Tibial nerve (tissue), 4 donors: ENCODE measurements around the gene SIRT3. TPM values are rescaled to one million over a fixed set of nuclear protein-coding genes. Genes with fewer than 3 reads are reported as not detected.
"Not testable (repeated sequence)": the region's sequence is repeated elsewhere in the genome, so short reads cannot be mapped to it uniquely, and the experiment has no call there.

Experiments
- DNase-seq, 2 donors: peaks; one replicate each; pipeline ENCODE4 v3.0.0-alpha.2; 2019; ENCODE audit warnings: low spot score in 2 of 2
- H3K27ac ChIP-seq, 4 donors: fragments of 200-600 bp; sonication (generic) in 3 of 4; one replicate each; pipeline ENCODE4 v1.5.1; 2017 to 2019; ENCODE audit warnings: mild to moderate bottlenecking in 1 of 4
- H3K27me3 ChIP-seq, 2 donors: fragments of 200-600 bp; sonication (generic) in 1 of 2; one replicate each; pipeline versions ENCODE4 v1.5.1 to v1.6.0; 2017 to 2019
- H3K36me3 ChIP-seq, 3 donors: fragments of 200-600 bp; sonication (generic); one replicate each; pipeline ENCODE4 v1.5.1; 2018 to 2019
- H3K4me1 ChIP-seq, 4 donors: fragments of 200-600 bp; sonication (generic) in 3 of 4; one replicate each; pipeline ENCODE4 v1.5.1; 2017 to 2019
- H3K4me3 ChIP-seq, 4 donors: fragments of 200-600 bp; sonication (generic) in 3 of 4; one replicate each; pipeline ENCODE4 v1.5.1; 2017 to 2019; ENCODE audit warnings: mild to moderate bottlenecking in 1 of 4, moderate library complexity in 1 of 4
- H3K9me3 ChIP-seq, 4 donors: fragments of 200-600 bp; sonication (generic) in 3 of 4; one replicate each; pipeline ENCODE4 v1.5.1; 2017 to 2019
- EP300 ChIP-seq, 2 donors: sonication (generic); formaldehyde crosslinking; IDR thresholded peaks; one replicate each; pipeline ENCODE4 v1.6.1; 2017; ENCODE audit warnings: antibody characterized with exemption in 2 of 2, mild to moderate bottlenecking in 1 of 2
- POLR2A ChIP-seq, 2 donors: fragments of 450-650 bp; IDR thresholded peaks; one replicate each; pipeline ENCODE4 v1.6.1; 2017; ENCODE audit warnings: antibody characterized with exemption in 2 of 2, mild to moderate bottlenecking in 2 of 2, moderate library complexity in 2 of 2
- WGBS, 2 donors: methylation state at CpG; one replicate each; pipeline ENCODE4 v1.1.5; 2018; 5-methylcytosine and 5-hydroxymethylcytosine counted together
- total RNA-seq, 4 donors: library from RNA; depleted of rRNA; stranded (reverse); fragments of >200 nt; gene quantifications; one replicate each; pipeline ENCODE4 v1.1.0, GENCODE V29; 2016
- TF ChIP-seq, protein P1 (sequence below), 5 experiments: fragments of 200-600 bp in 3 of 5; fragments of 450-650 bp in 2 of 5; sonication (generic) in 3 of 5; IDR thresholded peaks; one replicate each; pipeline ENCODE4 v1.5.1; 2016 to 2019; ENCODE audit warnings: antibody characterized with exemption in 5 of 5, mild to moderate bottlenecking in 3 of 5, moderate library complexity in 2 of 5

The SIRT3 gene
- total RNA-seq, 4 donors from 2014 or later, result 14.9 to 23.4 (median 17.5) TPM

DNA sequence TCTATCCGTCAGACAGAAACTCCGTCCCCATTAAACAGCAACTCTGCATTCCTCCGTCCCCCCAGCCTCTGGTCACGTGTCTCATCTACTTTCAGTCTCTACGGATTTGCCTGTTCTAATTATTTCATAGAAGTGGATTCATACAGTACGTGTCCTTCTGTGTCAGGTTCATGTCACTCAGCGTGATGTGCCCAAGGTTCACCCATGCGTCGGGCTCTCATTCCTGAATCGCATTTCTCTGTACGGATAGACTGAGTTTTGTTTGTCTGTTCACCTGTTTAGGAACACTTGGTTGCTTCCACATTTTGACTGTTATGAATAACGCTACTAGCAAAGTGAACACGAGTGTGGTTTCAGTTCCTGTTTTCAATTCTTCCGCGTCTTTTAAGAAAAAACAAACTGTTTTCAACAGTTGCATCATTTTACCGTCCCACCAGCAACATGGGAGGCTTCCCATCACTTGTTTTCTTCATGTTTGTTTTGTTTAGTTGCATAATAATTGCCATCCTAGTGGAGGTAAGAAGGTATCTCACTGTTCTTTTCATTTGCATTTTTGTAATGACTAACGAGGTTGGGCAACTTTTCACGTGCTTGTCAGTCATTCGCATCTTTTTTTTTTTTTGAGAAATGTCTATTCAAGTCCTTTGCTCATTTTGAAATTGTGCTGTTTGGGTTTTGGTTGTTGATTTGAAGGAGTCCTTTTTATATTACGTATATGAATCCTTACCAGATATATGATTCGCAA lies 33.2 kb upstream of the SIRT3 start:
- Histone ChIP-seq H3K4me3 (peak overlapping the region in 2 of 4 donors; percentile 17 to 50), H3K9me3 (peaks cover 0 to 11% (median 0%) of the 10 kb centered on the region in 4 donors), H3K27me3 (no peaks in the 10 kb centered on the region), H3K4me1 (peaks cover 0 to 24% (median 8%) of the 10 kb centered on the region in 4 donors), H3K27ac (peak overlapping the region; percentile 67 to 87 (median 84)), H3K36me3 (no peaks in the 10 kb centered on the region)
- DNase-seq, result peak in 1 of 2 donors; percentile 35
- 49 to 50% methylated on average over 21 of the region's 21 CpGs for WGBS, 2 donors
- TF ChIP-seq, protein P1, sequence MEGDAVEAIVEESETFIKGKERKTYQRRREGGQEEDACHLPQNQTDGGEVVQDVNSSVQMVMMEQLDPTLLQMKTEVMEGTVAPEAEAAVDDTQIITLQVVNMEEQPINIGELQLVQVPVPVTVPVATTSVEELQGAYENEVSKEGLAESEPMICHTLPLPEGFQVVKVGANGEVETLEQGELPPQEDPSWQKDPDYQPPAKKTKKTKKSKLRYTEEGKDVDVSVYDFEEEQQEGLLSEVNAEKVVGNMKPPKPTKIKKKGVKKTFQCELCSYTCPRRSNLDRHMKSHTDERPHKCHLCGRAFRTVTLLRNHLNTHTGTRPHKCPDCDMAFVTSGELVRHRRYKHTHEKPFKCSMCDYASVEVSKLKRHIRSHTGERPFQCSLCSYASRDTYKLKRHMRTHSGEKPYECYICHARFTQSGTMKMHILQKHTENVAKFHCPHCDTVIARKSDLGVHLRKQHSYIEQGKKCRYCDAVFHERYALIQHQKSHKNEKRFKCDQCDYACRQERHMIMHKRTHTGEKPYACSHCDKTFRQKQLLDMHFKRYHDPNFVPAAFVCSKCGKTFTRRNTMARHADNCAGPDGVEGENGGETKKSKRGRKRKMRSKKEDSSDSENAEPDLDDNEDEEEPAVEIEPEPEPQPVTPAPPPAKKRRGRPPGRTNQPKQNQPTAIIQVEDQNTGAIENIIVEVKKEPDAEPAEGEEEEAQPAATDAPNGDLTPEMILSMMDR (IDR thresholded peaks at IDR 0.05), result peak in 2 of 5 experiments; percentile 9 to 48
- peak in 1 of 2 donors; percentile 72 for TF ChIP-seq EP300 (IDR thresholded peaks at IDR 0.05)
- peak in 1 of 2 donors; percentile 7 for TF ChIP-seq POLR2A (IDR thresholded peaks at IDR 0.05)

DNA sequence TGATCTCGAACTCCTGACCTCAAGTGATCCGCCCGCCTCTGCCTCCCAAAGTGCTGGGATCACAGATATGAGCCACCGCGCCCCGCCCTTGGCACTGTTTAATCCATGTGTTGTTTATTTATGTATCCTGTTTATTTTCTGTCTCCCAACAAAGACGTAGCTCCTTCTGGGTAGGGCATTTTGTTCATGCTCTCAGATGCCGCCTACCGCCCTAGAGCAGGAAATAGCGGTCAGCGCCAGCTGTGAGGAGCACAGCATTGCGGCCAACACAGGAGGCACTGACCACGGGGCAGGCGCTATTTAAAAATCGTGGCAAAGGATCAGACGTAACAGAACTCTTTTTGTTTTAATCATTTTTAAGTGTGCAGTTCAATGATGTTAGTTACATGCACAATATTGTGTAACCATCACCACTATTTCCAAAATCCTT lies 32.6 kb upstream of the SIRT3 start:
- Histone ChIP-seq H3K4me1 (peaks cover 0 to 24% (median 8%) of the 10 kb centered on the region in 4 donors), H3K9me3 (peaks cover 0 to 11% (median 0%) of the 10 kb centered on the region in 4 donors), H3K4me3 (peak overlapping the region; percentile 17 to 50 (median 28)), H3K27ac (peak overlapping the region; percentile 67 to 87 (median 84))
- H3K36me3 ChIP-seq, H3K27me3 ChIP-seq: not testable (repeated sequence)
- TF ChIP-seq, protein P1 (IDR thresholded peaks at IDR 0.05), result peak in 1 of 5 experiments; percentile 15
- TF ChIP-seq EP300 (IDR thresholded peaks at IDR 0.05), result peak in 1 of 2 donors; percentile 56
- peak; percentile 48 to 53 for DNase-seq
- 48 to 50% methylated on average over 16 of the region's 16 CpGs for WGBS, 2 donors

DNA sequence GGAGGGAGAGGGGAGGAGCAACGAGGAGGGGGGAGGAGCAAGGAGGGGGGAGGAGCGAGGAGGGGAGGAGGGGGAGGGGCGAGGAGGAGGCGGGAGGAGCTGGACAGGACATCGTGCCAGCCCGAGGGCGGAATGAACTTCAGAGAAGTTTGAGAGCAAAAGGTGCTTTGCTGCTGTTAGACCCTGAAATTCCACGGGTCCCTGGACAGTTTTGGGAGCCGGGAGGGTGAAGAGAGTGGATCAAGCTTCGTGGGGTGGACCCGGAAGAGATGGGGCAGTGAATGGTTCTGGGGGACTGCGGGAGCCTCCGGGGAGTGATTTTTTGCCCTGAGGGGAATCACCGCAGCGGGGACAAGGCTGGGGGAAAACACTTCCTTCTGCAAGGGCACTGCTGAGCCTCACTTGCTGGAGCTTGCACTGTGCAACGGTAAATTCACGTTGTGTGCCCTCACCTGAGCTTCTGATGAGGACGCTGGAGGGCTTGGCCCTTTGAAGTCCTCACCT lies 31.4 kb upstream of the SIRT3 start:
- TF ChIP-seq POLR2A (IDR thresholded peaks at IDR 0.05) (peak in 1 of 2 donors; percentile 46), EP300 (IDR thresholded peaks at IDR 0.05) (no peak)
- TF ChIP-seq, protein P1 (IDR thresholded peaks at IDR 0.05), result no peak
- Histone ChIP-seq H3K36me3 (no peaks in the 10 kb centered on the region), H3K27ac (peak overlapping the region; percentile 67 to 87 (median 84)), H3K9me3 (peaks cover 0 to 11% (median 0%) of the 10 kb centered on the region in 4 donors), H3K27me3 (no peaks in the 10 kb centered on the region), H3K4me1 (peaks cover 0 to 24% (median 8%) of the 10 kb centered on the region in 4 donors), H3K4me3 (peak overlapping the region; percentile 17 to 50 (median 28))
- WGBS, 2 donors, result 39 to 41% methylated on average over 15 of the region's 18 CpGs
- DNase-seq, result peak in 1 of 2 donors; percentile 53

DNA sequence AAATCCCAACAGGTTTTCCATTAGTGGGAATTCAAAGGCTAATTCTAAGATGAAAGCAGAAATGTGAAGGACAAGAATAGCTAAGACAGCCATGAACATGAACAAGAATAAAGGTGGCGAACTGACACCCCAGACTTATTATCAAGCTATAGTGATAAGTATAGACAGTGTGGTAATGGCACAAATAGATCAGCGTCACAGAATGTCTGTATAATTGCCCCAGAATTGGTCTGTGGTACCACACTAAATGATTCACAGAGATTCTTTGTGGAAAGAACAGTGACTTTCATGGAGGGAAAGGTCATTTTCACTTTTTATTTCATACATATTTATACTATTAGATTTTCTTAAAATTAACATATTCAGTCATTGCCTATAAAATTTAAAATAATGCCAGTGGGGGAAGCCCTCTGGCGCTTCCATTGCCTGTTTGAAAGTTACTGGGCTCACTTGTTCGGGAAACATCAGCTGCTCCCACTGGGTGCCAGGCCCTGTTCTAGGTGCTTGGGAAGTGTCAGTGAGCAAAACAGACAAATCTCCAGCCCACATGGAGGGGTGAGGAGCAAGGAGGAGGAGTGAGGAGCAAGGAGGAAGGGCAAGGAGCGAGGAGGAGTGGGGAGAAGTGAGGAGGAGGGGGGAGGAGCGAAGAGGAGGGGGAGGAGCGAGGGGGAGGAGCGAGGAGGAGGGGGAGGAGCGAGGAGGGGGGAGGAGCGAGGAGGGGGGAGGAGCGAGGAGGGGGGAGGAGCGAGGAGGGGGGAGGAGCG lies 30.7 kb upstream of the SIRT3 start:
- Histone ChIP-seq H3K36me3 (no peaks in the 10 kb centered on the region), H3K4me1 (peaks cover 0 to 24% (median 8%) of the 10 kb centered on the region in 4 donors), H3K4me3 (no peak overlapping the region), H3K27ac (peak overlapping the region in 2 of 4 donors; percentile 38 to 58), H3K9me3 (peaks cover 0 to 11% (median 0%) of the 10 kb centered on the region in 4 donors), H3K27me3 (no peaks in the 10 kb centered on the region)
- no peak for TF ChIP-seq EP300 (IDR thresholded peaks at IDR 0.05)
- TF ChIP-seq, protein P1 (IDR thresholded peaks at IDR 0.05), result no peak
- no peak for TF ChIP-seq POLR2A (IDR thresholded peaks at IDR 0.05)
- WGBS, 2 donors, result 60 to 65% methylated on average over 5 to 6 of the region's 13 CpGs
- peak in 1 of 2 donors; percentile 27 for DNase-seq
